GM12801 (cell line): ENCODE results near the gene PDE4B.

Experiments used
- CTCF ChIP-seq: IDR thresholded peaks from one replicate; pipeline ENCODE4 v1.5.1; 2011; ENCODE audit warnings: control low read depth; ENCODE audit not compliant: insufficient read length; ENCODE audit errors: extremely low read depth

The PDE4B gene

GRCh38 chr1:66088787-66089186, 296.1 kb downstream of the PDE4B start:
- TF ChIP-seq CTCF = no peak

- TF ChIP-seq CTCF = no peak
These were observed 298.3 kb downstream of the PDE4B start for GRCh38 chr1:66090859-66091457.

GRCh38 chr1:66095190-66095589, 302.5 kb downstream of the PDE4B start:
- TF ChIP-seq CTCF = no peak

- TF ChIP-seq CTCF = no peak
These were observed 315.9 kb downstream of the PDE4B start for GRCh38 chr1:66108624-66109023.

GRCh38 chr1:66112744-66113400, 320.2 kb downstream of the PDE4B start:
- TF ChIP-seq CTCF = no peak

- TF ChIP-seq CTCF = no peak
These were observed 326.5 kb downstream of the PDE4B start for GRCh38 chr1:66119148-66119547.

GRCh38 chr1:66124670-66125069, 332.0 kb downstream of the PDE4B start:
- no peak for TF ChIP-seq CTCF
